HepG2 (cell line): Measurements from ENCODE around the gene CISD1. TPM values are rescaled to one million over a fixed set of nuclear protein-coding genes. Genes with fewer than 3 reads are reported as not detected.
A peak's percentile ranks its signal among the peaks of the same experiment; 100 is the strongest.

Experiments
- ARNT2 ChIP-seq: sonication (generic); formaldehyde crosslinking; IDR thresholded peaks from 2 replicates; pipeline ENCODE4 v1.8.0; 2022; ENCODE audit warnings: mild to moderate bottlenecking, low read depth, missing genetic modification reagents, moderate library complexity
- KAT8 ChIP-seq: IDR thresholded peaks from 2 replicates; pipeline ENCODE4 v1.6.1; 2016; ENCODE audit warnings: missing genetic modification reagents, missing compliant biosample characterization
- KLF16 ChIP-seq, 2 experiments: sonication (generic) in 1 of 2; formaldehyde crosslinking in 1 of 2; IDR thresholded peaks; 2 replicates each; pipeline versions ENCODE4 v1.6.1 to v1.8.0; 2016 to 2023; ENCODE audit warnings: missing genetic modification reagents in 2 of 2, missing compliant biosample characterization in 1 of 2
- MYNN ChIP-seq: sonication (generic); formaldehyde crosslinking; IDR thresholded peaks from 2 replicates; pipeline ENCODE4 v1.4.0; 2020; ENCODE audit warnings: mild to moderate bottlenecking, low read depth, missing genetic modification reagents
- NR2F1 ChIP-seq, 2 experiments: fragments of 450-650 bp in 1 of 2; formaldehyde crosslinking in 1 of 2; IDR thresholded peaks; 2 replicates each; pipeline versions ENCODE4 v1.5.0 to v1.6.1; 2016 to 2020; ENCODE audit warnings: mild to moderate bottlenecking in 1 of 2, missing compliant biosample characterization in 1 of 2, missing genetic modification reagents in 1 of 2, moderate library complexity in 1 of 2
- SIX4 ChIP-seq: sonication (generic); formaldehyde crosslinking; IDR thresholded peaks from 2 replicates; pipeline ENCODE4 v1.4.0; 2020; ENCODE audit warnings: missing genetic modification reagents
- SMAD9 ChIP-seq: sonication (generic); formaldehyde crosslinking; IDR thresholded peaks from 2 replicates; pipeline ENCODE4 v1.5.1; 2020; ENCODE audit warnings: mild to moderate bottlenecking, missing genetic modification reagents
- ZFP36L1 ChIP-seq: sonication (generic); formaldehyde crosslinking; IDR thresholded peaks from 2 replicates; pipeline ENCODE4 v1.8.0; 2022; ENCODE audit warnings: mild to moderate bottlenecking, missing genetic modification reagents, moderate library complexity
- ZFP41 ChIP-seq: sonication (generic); formaldehyde crosslinking; IDR thresholded peaks from 2 replicates; pipeline ENCODE4 v1.4.0; 2020; ENCODE audit warnings: mild to moderate bottlenecking, missing genetic modification reagents, borderline replicate concordance
- ZNF138 ChIP-seq: sonication (generic); formaldehyde crosslinking; IDR thresholded peaks from 2 replicates; pipeline ENCODE4 v1.5.0; 2020; ENCODE audit warnings: mild to moderate bottlenecking, low read depth, missing genetic modification reagents
- ZNF253 ChIP-seq: sonication (generic); formaldehyde crosslinking; IDR thresholded peaks from 2 replicates; pipeline ENCODE4 v1.8.0; 2022; ENCODE audit warnings: mild to moderate bottlenecking, missing genetic modification reagents, borderline replicate concordance
- ZNF282 ChIP-seq: fragments of 450-650 bp; IDR thresholded peaks from 2 replicates; pipeline ENCODE4 v1.6.1; 2018; ENCODE audit not compliant: partially characterized antibody
- ZNF382 ChIP-seq: sonication (generic); formaldehyde crosslinking; IDR thresholded peaks from 2 replicates; pipeline ENCODE4 v1.5.0; 2020; ENCODE audit warnings: missing genetic modification reagents, mild to moderate bottlenecking, borderline replicate concordance
- ZNF460 ChIP-seq: sonication (generic); formaldehyde crosslinking; IDR thresholded peaks from 2 replicates; pipeline ENCODE4 v1.5.1; 2020; ENCODE audit warnings: missing genetic modification reagents, mild to moderate bottlenecking, borderline replicate concordance
- ZNF546 ChIP-seq: sonication (generic); formaldehyde crosslinking; conservative IDR thresholded peaks from 2 replicates; pipeline ENCODE4 v1.8.1; 2023; ENCODE audit warnings: mild to moderate bottlenecking, missing genetic modification reagents
- ZNF598 ChIP-seq: sonication (generic); formaldehyde crosslinking; IDR thresholded peaks from 2 replicates; pipeline ENCODE4 v1.5.1; 2020; ENCODE audit warnings: mild to moderate bottlenecking, missing genetic modification reagents, borderline replicate concordance
- polyA plus RNA-seq, 8 experiments: library from polyadenylated mRNA; depleted of rRNA in 3 of 8; stranded (reverse) in 7 of 8; unstranded in 1 of 8; fragments of >200 nt; fragmentation: Illumina TruSeq in 4 of 8; extraction: Trizol in 4 of 8; gene quantifications; 2 replicates each; pipeline versions ENCODE4 v1.2.1 to v1.2.3, GENCODE V29; 2011 to 2016; ENCODE audit warnings: low read depth in 4 of 8, missing spikeins in 1 of 8, mixed read lengths in 1 of 8; ENCODE audit not compliant: insufficient read depth in 1 of 8
- total RNA-seq, 5 experiments: library from RNA; depleted of rRNA; stranded (reverse); fragments of >200 nt; fragmentation: Illumina TruSeq; extraction: Trizol; gene quantifications; 2 replicates each; pipeline ENCODE4 v1.2.3, GENCODE V29; 2016; ENCODE audit warnings: low read depth in 1 of 5
- TF ChIP-seq, protein P1 (sequence below): sonication (generic); formaldehyde crosslinking; IDR thresholded peaks from 2 replicates; pipeline ENCODE4 v1.9.0; 2022; ENCODE audit warnings: missing genetic modification reagents, mild to moderate bottlenecking, borderline replicate concordance
- TF ChIP-seq, protein P2 (sequence below): sonication (generic); formaldehyde crosslinking; conservative IDR thresholded peaks from 2 replicates; pipeline ENCODE4 v1.8.0; 2022; ENCODE audit warnings: mild to moderate bottlenecking, moderate library complexity, missing genetic modification reagents
- TF ChIP-seq, protein P3 (sequence below): sonication (generic); formaldehyde crosslinking; conservative IDR thresholded peaks from 2 replicates; pipeline ENCODE4 v1.8.1; 2023; ENCODE audit warnings: missing genetic modification reagents

The CISD1 gene
- total and polyA plus RNA-seq, 2 of the 13 experiments (the other 11 are each of a cell fraction or from before 2014, with no cell fraction given) = 63.4 to 78.9 TPM

DNA sequence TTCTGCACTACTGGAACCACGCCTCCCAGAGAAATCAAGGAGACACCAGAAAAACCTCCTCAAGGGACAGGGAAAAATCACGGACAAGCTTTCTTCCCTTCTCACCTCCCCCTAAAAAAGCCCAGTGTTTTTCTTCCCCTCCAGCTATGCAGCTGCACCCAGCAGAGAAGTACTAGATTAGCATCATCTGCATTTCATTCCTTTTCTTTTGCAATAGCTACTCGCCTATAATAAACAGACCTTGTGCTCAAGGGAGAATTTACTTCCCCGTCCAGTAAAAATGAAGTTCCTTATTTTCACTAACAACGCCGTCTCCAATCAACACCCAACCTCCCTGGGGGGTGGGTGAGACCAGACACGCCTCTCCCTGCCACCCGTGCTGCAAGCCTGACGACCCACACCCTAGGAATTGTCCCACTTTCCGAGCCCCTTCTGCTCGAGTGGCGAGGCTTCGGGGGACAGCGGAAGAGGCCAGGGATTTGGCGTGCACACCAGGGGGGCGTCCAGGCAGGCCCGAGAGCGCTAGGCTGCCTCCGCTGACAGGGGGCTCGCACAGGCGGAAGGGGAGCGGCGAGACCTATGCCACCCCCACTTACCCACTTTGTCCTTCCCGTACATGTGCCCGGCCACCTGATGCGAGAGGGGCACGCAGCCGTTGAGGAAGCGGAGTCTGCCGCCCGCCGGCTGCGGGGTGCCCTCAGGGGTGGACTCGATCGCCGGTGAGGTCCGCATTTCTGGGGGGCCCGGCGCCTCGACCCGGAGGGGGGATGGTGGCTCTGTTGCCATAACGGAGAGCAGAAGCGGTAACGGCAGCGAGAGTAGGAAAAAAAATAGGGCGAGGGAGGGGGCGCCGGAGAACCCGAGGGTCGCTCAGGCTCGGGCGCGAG is 1.9 kb upstream of the CISD1 start (continued):
- TF ChIP-seq ZNF253 (CRISPR knock-in tag) (no peak), KLF16 (CRISPR knock-in tag; IDR thresholded peaks at IDR 0.05) (no peak), SMAD9 (no peak), ZNF598 (no peak), ZFP36L1 (CRISPR knock-in tag) (no peak), ZNF282 (no peak), ZNF460 (no peak), ZNF546 (CRISPR knock-in tag) (no peak), ZNF138 (CRISPR knock-in tag) (no peak), KAT8 (CRISPR knock-in tag) (no peak), ZNF382 (CRISPR knock-in tag) (no peak), ARNT2 (no peak), MYNN (CRISPR knock-in tag) (no peak), NR2F1 (CRISPR knock-in tag; IDR thresholded peaks at IDR 0.05) (no peak), ZFP41 (CRISPR knock-in tag) (no peak), SIX4 (CRISPR knock-in tag) (no peak)
- TF ChIP-seq, protein P1, sequence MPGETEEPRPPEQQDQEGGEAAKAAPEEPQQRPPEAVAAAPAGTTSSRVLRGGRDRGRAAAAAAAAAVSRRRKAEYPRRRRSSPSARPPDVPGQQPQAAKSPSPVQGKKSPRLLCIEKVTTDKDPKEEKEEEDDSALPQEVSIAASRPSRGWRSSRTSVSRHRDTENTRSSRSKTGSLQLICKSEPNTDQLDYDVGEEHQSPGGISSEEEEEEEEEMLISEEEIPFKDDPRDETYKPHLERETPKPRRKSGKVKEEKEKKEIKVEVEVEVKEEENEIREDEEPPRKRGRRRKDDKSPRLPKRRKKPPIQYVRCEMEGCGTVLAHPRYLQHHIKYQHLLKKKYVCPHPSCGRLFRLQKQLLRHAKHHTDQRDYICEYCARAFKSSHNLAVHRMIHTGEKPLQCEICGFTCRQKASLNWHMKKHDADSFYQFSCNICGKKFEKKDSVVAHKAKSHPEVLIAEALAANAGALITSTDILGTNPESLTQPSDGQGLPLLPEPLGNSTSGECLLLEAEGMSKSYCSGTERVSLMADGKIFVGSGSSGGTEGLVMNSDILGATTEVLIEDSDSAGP (CRISPR knock-in tag) = peak; percentile 27; the same call in 1 of the 2 replicates
- TF ChIP-seq, protein P2, sequence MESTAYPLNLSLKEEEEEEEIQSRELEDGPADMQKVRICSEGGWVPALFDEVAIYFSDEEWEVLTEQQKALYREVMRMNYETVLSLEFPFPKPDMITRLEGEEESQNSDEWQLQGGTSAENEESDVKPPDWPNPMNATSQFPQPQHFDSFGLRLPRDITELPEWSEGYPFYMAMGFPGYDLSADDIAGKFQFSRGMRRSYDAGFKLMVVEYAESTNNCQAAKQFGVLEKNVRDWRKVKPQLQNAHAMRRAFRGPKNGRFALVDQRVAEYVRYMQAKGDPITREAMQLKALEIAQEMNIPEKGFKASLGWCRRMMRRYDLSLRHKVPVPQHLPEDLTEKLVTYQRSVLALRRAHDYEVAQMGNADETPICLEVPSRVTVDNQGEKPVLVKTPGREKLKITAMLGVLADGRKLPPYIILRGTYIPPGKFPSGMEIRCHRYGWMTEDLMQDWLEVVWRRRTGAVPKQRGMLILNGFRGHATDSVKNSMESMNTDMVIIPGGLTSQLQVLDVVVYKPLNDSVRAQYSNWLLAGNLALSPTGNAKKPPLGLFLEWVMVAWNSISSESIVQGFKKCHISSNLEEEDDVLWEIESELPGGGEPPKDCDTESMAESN (CRISPR knock-in tag) = no peak; the same call in 1 of the 2 replicates
- TF ChIP-seq, protein P3, sequence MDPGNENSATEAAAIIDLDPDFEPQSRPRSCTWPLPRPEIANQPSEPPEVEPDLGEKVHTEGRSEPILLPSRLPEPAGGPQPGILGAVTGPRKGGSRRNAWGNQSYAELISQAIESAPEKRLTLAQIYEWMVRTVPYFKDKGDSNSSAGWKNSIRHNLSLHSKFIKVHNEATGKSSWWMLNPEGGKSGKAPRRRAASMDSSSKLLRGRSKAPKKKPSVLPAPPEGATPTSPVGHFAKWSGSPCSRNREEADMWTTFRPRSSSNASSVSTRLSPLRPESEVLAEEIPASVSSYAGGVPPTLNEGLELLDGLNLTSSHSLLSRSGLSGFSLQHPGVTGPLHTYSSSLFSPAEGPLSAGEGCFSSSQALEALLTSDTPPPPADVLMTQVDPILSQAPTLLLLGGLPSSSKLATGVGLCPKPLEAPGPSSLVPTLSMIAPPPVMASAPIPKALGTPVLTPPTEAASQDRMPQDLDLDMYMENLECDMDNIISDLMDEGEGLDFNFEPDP (CRISPR knock-in tag) = no peak
